IgD-negative memory B cell (primary cell): ENCODE data around the gene IRGQ. TPM values are rescaled to one million over a fixed set of nuclear protein-coding genes. Genes with fewer than 3 reads are reported as not detected.

Experiments used
- H3K27ac Mint-ChIP-seq, 3 donors: one replicate each; pipeline ENCODE4 v1.8.0; 2020 to 2022; ENCODE audit warnings: mild to moderate bottlenecking in 3 of 3, mixed read lengths in 3 of 3, moderate library complexity in 1 of 3
- H3K27me3 Mint-ChIP-seq: one replicate; pipeline ENCODE4 v1.8.0; 2021; ENCODE audit warnings: mixed read lengths
- H3K36me3 Mint-ChIP-seq: one replicate; pipeline ENCODE4 v1.8.0; 2020; ENCODE audit warnings: mild to moderate bottlenecking, mixed read lengths
- H3K4me1 Mint-ChIP-seq, 3 donors: one replicate each; pipeline ENCODE4 v1.8.0; 2020 to 2022; ENCODE audit warnings: mixed read lengths in 3 of 3, mild to moderate bottlenecking in 1 of 3
- H3K4me3 Mint-ChIP-seq, 4 donors: one replicate each; pipeline ENCODE4 v1.8.0; 2020 to 2022; ENCODE audit warnings: mild to moderate bottlenecking in 4 of 4, mixed read lengths in 4 of 4, moderate library complexity in 3 of 4
- H3K9me3 Mint-ChIP-seq, 3 donors: one replicate each; pipeline ENCODE4 v1.8.0; 2020 to 2021; ENCODE audit warnings: mixed read lengths in 3 of 3, mild to moderate bottlenecking in 1 of 3
- polyA plus RNA-seq: library from polyadenylated mRNA; unstranded; fragments of 300-500 nt; fragmentation: Illumina TruSeq; gene quantifications from one replicate; pipeline ENCODE4 v1.2.3, GENCODE V29; 2021

The IRGQ gene
- polyA plus RNA-seq, 1 donor from 2014 or later: 1.0 TPM

DNA sequence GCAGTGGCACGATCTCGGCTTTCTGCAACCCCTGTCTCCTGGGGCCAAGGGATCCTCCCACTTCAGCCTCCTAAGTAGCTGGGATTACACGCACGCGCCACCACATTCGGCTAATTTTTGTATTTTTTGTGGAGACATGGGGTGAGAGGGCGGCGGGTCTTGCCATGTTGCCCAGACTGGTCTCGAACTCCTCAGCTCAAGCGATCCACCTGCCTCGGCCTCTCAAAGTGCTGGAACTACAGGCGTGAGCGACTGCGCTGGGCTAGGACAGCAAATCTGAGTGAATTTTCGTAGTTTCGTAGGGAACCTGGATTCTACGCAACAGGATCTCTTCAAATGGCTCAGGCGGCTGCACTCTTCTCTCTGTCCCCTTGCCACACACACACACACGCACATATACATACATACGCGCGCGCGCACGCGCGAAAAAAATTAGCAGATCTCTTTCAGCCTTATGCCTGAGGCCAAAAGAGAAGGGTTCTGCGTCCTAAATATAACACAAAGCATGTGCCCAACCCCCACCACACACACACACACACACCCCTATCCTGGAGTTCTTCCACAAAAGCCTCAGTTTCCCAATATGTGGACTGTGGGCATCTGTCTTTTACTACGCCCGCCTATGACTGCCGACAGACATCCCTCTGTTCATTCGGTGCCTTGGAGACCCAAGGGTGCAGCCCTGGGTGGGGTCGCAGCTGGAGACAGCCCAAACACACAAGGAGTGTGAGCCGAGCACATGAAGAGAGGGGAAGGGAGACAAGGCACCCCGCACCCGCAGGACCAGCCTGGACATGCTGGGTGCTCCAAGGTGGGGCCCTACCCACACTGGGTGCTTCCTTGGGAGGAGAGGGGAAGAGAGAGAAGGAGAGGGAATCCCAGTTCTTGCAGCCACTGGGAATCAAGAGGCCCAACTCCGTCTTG, 19.7 kb downstream of the IRGQ start:
- no peaks in the 10 kb centered on the region for H3K9me3 Mint-ChIP-seq
- peak overlapping the region; percentile 60 to 98 (median 96) for H3K4me3 Mint-ChIP-seq
- peak overlapping the region in 2 of 3 donors; percentile 97 to 99 for H3K27ac Mint-ChIP-seq
- peaks cover 2% of the 10 kb centered on the region for H3K36me3 Mint-ChIP-seq
- peaks cover 3% of the 10 kb centered on the region for H3K27me3 Mint-ChIP-seq
- peaks cover 11 to 16% (median 13%) of the 10 kb centered on the region in 3 donors for H3K4me1 Mint-ChIP-seq

DNA sequence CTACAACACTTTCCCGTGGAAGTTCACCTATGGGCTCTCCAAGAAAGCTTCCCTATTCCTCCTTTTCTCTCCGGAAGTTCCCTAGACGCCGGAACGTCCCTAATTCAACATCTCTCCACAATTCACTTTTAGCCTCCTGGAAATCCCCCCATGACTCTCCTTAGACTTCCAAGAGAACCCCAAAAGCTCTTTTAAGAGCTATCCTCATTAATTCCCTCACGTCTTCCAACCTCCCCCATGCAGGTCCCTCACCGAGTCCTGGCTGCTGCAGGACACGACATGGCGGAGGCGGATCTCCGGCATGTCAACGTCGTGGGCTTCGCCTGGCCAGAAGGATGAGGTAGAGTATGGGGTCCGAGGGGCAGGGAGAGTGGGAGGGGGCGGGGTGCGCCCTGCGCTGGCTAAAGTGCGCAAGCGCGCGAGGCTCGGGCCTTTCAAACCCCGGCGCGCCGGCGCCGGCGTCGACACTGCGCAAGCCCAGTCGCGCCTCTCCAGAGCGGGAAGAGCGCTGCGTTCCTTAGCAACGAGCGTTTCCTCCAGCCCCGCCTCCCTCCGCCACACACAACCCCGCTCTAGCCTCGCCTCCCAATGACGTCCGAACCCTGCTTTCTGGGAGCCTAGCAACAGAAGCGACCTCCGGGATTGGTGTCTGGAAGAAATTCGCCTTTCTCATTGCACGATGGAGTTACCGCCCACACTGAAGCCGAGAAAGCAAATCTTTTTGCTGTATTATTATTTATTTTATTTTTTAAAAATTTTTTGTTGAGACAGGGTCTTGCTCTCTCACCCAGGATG, 20.6 kb downstream of the IRGQ start, which contains the start of the genes PINLYP and XRCC1:
Gene PINLYP (plus strand): TSS at position 646 of the 795 bp plus-strand sequence. CDS start 1,391 bp downstream, outside the sequence.
Gene XRCC1 (minus strand): TSS at position 372 of the 795 bp plus-strand sequence. CDS start 69 bp downstream, at position 303.
- Mint-ChIP-seq H3K4me3 (peak within 1 kb of the TSS; percentile 93 to 99 (median 98)), H3K4me1 (peaks cover 11 to 18% (median 16%) of the 10 kb centered on the region in 3 donors), H3K27me3 (peaks cover 3% of the 10 kb centered on the region), H3K36me3 (peaks cover 2% of the 10 kb centered on the region), H3K27ac (peak within 1 kb of the TSS; percentile 97 to 99 (median 97)), H3K9me3 (no peaks in the 10 kb centered on the region)

DNA sequence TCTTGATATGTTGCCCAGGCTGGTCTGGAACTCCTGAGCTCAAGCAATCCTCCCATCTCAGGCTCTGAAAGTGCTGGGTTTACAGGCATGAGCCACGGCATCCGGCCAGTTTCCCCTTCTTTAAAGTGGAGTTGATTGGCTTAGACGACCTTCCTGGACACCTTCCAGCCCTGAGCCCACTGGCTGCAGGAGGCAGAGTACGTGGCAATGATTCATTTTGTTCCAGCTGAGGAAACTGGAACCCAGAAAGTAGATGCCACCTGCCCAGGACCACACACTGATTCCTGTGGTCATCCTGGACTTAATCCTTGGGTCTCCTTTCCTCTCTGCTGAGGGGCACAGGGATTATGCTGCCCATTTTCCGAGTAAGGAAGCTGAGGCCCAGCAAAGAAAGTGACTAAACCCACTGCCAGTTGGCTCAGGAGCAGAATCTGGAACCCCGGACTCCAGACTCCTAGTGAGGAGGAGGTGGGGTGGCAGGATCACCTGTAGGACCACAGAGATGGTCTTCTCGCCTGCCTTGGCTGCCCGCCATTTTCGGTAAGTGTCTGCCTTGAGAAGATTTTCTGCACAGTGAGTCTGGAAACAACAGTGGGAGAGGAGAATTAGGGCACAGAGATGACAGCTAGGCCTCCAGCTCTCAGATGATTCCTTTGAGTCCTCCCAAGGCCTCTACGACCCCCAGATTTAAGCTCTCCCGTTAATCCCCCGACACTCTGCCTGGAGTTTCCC, 21.3 kb downstream of the IRGQ start:
- peaks cover 16 to 25% (median 22%) of the 10 kb centered on the region in 3 donors for H3K4me1 Mint-ChIP-seq
- peak overlapping the region; percentile 97 to 99 (median 97) for H3K27ac Mint-ChIP-seq
- H3K9me3 Mint-ChIP-seq: no peaks in the 10 kb centered on the region
- H3K27me3 Mint-ChIP-seq: peaks cover 3% of the 10 kb centered on the region
- peak overlapping the region; percentile 93 to 99 (median 98) for H3K4me3 Mint-ChIP-seq
- H3K36me3 Mint-ChIP-seq: peaks cover 3% of the 10 kb centered on the region

- Mint-ChIP-seq H3K27ac (peak overlapping the region in 2 of 3 donors; percentile 39 to 53), H3K36me3 (peaks cover 3% of the 10 kb centered on the region)
Measured at GRCh38 chr19:43572171-43572588, 23.8 kb downstream of the IRGQ start.

GRCh38 chr19:43570174-43570791, 25.7 kb downstream of the IRGQ start:
- H3K36me3 Mint-ChIP-seq: peaks cover 3% of the 10 kb centered on the region
- peaks cover 15 to 23% (median 23%) of the 10 kb centered on the region in 3 donors for H3K4me1 Mint-ChIP-seq
- no peaks in the 10 kb centered on the region for H3K27me3 Mint-ChIP-seq
- H3K9me3 Mint-ChIP-seq: no peaks in the 10 kb centered on the region
- peak overlapping the region in 2 of 3 donors; percentile 66 to 94 for H3K27ac Mint-ChIP-seq
- peak overlapping the region in 3 of 4 donors; percentile 21 to 55 (median 34) for H3K4me3 Mint-ChIP-seq

More at GRCh38 chr19:43572171-43572588, 23.8 kb downstream of the IRGQ start:
- Mint-ChIP-seq H3K4me3 (peak overlapping the region in 3 of 4 donors; percentile 23 to 60 (median 39)), H3K4me1 (peaks cover 14 to 26% (median 22%) of the 10 kb centered on the region in 3 donors), H3K27me3 (no peaks in the 10 kb centered on the region), H3K9me3 (no peaks in the 10 kb centered on the region)

DNA sequence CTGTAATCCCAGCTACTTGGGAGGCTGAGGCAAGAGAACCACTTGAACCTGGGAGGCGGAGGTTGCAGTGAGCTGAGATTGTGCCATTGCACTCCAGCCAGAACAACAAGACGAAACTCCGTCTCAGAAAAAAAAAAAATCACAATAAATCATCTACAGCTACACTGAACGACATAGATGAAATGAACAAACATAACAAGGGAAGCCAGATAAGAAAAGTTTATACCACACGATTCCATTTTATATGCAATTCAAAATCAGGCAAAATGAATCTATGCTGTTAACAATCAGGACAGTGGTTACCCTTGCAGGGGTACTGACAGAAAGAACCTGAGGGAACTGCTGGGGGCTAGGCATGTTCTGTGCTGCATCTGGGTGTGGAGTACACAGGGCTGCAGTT, 26.3 kb downstream of the IRGQ start:
- no peaks in the 10 kb centered on the region for H3K27me3 Mint-ChIP-seq
- peaks cover 0 to 1% (median 0%) of the 10 kb centered on the region in 3 donors for H3K9me3 Mint-ChIP-seq
- H3K4me1 Mint-ChIP-seq: peaks cover 11 to 24% (median 17%) of the 10 kb centered on the region in 3 donors
- peak overlapping the region in 2 of 4 donors; percentile 34 to 55 for H3K4me3 Mint-ChIP-seq
- H3K27ac Mint-ChIP-seq: peak overlapping the region in 2 of 3 donors; percentile 66 to 94
- H3K36me3 Mint-ChIP-seq: peaks cover 3% of the 10 kb centered on the region

DNA sequence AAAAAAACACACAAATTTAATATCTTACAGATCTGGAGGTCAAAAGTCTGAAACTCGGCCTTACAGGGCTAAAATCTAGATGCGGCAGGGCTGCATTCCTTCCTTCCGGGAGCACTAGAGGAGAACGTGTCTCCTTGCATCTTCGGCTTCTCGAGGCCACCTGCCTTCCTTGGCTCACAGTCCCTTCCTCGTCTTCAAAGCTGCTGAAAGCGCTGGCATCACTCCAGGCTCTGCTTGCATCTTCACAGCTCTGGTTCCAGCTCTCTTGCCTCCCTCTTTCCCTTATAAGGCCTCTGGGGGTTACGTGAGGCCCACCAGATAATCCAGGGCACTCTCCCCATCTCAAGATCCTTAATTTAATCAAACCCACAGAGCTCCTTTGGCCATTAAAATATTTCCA, 31.1 kb downstream of the IRGQ start:
- Mint-ChIP-seq H3K4me3 (peak overlapping the region in 2 of 4 donors; percentile 41 to 81), H3K4me1 (peaks cover 26 to 39% (median 34%) of the 10 kb centered on the region in 3 donors), H3K27me3 (peaks cover 2% of the 10 kb centered on the region)

DNA sequence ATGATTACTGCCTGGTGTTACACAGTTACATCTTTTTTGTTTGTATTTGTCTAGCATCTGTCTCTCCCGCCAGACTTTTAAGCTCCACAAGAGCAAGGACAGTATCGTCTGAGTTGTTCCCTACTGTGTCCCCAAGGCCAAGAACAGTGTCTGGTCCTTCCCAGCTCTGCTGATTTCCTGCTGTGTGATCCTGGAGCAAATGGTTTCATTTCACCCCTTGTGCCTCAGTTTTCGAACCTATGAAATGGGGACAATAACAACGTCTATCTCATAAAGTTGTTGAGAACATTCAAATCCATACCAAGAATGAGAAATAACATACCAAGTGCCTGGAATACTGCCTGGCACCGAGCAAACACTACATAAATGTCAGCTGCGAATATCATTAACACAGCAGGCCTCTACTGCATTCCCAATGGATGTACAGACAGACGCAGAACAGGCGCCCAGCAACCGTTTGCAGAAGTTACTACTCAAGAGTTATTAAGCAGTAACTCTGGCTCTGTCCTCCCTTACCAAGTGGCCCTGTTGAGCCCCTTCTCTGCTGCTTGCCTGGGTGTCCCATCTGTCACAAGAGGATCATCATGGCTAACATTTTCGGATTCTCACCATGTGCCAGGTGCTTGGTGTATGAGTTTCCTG, 32.0 kb downstream of the IRGQ start:
- H3K9me3 Mint-ChIP-seq: peaks cover 0 to 1% (median 0%) of the 10 kb centered on the region in 3 donors
- H3K27me3 Mint-ChIP-seq: peaks cover 2% of the 10 kb centered on the region
- peaks cover 25 to 38% (median 32%) of the 10 kb centered on the region in 3 donors for H3K4me1 Mint-ChIP-seq
- peak overlapping the region; percentile 81 to 97 (median 89) for H3K27ac Mint-ChIP-seq
- peak overlapping the region in 2 of 4 donors; percentile 4 to 37 for H3K4me3 Mint-ChIP-seq
- peaks cover 11% of the 10 kb centered on the region for H3K36me3 Mint-ChIP-seq

More for the DNA sequence above, 31.1 kb downstream of the IRGQ start:
- peak overlapping the region; percentile 72 to 81 (median 75) for H3K27ac Mint-ChIP-seq
- H3K36me3 Mint-ChIP-seq: peaks cover 12% of the 10 kb centered on the region
- peaks cover 0 to 1% (median 0%) of the 10 kb centered on the region in 3 donors for H3K9me3 Mint-ChIP-seq

- Mint-ChIP-seq H3K4me3 (peak overlapping the region; percentile 48 to 92 (median 76)), H3K4me1 (peaks cover 25 to 38% (median 34%) of the 10 kb centered on the region in 3 donors)
Measured at GRCh38 chr19:43562698-43563241, 33.2 kb downstream of the IRGQ start.

GRCh38 chr19:43562226-43562697, 33.7 kb downstream of the IRGQ start:
- peak overlapping the region; percentile 81 to 97 (median 89) for H3K27ac Mint-ChIP-seq
- H3K27me3 Mint-ChIP-seq: peaks cover 2% of the 10 kb centered on the region
- H3K36me3 Mint-ChIP-seq: peaks cover 15% of the 10 kb centered on the region
- peak overlapping the region; percentile 48 to 92 (median 76) for H3K4me3 Mint-ChIP-seq
- peaks cover 0 to 1% (median 0%) of the 10 kb centered on the region in 3 donors for H3K9me3 Mint-ChIP-seq
- H3K4me1 Mint-ChIP-seq: peaks cover 25 to 38% (median 34%) of the 10 kb centered on the region in 3 donors

More at GRCh38 chr19:43562698-43563241, 33.2 kb downstream of the IRGQ start:
- peaks cover 0 to 1% (median 0%) of the 10 kb centered on the region in 3 donors for H3K9me3 Mint-ChIP-seq
- peaks cover 2% of the 10 kb centered on the region for H3K27me3 Mint-ChIP-seq
- H3K27ac Mint-ChIP-seq: peak overlapping the region; percentile 81 to 97 (median 89)
- H3K36me3 Mint-ChIP-seq: peaks cover 13% of the 10 kb centered on the region

- Mint-ChIP-seq H3K9me3 (peaks cover 0 to 1% (median 0%) of the 10 kb centered on the region in 3 donors), H3K4me1 (peaks cover 21 to 35% (median 31%) of the 10 kb centered on the region in 3 donors), H3K27me3 (peaks cover 2% of the 10 kb centered on the region), H3K27ac (peak overlapping the region; percentile 81 to 97 (median 91)), H3K4me3 (peak overlapping the region in 2 of 4 donors; percentile 11 to 67), H3K36me3 (peaks cover 13% of the 10 kb centered on the region)
Measured at GRCh38 chr19:43561139-43561970, 34.6 kb downstream of the IRGQ start.

DNA sequence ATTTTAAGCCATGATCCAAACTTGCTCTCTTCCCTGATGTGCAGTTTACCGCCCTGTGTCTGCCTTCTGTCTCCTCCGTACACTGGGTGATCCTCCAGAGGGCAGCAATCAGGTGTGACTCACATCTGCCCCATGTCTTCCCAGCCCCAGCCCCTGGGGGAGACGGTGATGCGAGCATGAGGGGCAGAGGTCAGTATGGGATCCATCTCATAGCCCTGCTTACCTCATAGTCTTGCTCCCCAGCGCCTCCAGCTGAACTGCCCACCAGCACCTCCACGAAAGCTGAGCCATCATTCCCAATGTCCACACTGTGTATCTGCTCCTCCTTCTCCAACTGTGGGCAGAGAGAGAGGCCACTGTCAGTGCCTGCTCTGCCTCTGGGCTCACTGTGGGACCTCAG, 35.2 kb downstream of the IRGQ start:
- Mint-ChIP-seq H3K4me3 (peak overlapping the region in 2 of 4 donors; percentile 11 to 65), H3K9me3 (peaks cover 0 to 1% (median 0%) of the 10 kb centered on the region in 3 donors), H3K4me1 (peaks cover 21 to 35% (median 31%) of the 10 kb centered on the region in 3 donors), H3K27ac (peak overlapping the region; percentile 45 to 91 (median 55)), H3K27me3 (peaks cover 2% of the 10 kb centered on the region), H3K36me3 (peaks cover 13% of the 10 kb centered on the region)
